Muscle of leg (tissue), 11 donors: Measurements from ENCODE around the gene ASMTL. TPM values are rescaled to one million over a fixed set of nuclear protein-coding genes. Genes with fewer than 3 reads are reported as not detected.
A peak's percentile ranks its signal among the peaks of the same experiment; 100 is the strongest.

Experiments used
- DNase-seq: peaks from one replicate; pipeline ENCODE4 v3.0.0; 2013
- H3K27ac ChIP-seq: one replicate; pipeline ENCODE4 v1.5.1; 2013; ENCODE audit warnings: mild to moderate bottlenecking, low read length, control low read depth
- H3K27me3 ChIP-seq: one replicate; pipeline ENCODE4 v1.6.1; 2013; ENCODE audit warnings: low read length; ENCODE audit not compliant: control insufficient read depth, insufficient read depth
- H3K36me3 ChIP-seq: one replicate; pipeline ENCODE4 v1.6.1; 2013; ENCODE audit warnings: low read length; ENCODE audit not compliant: control insufficient read depth, insufficient read depth
- H3K4me1 ChIP-seq: one replicate; pipeline ENCODE4 v1.6.1; 2013; ENCODE audit warnings: low read length; ENCODE audit not compliant: control insufficient read depth, insufficient read depth
- H3K4me3 ChIP-seq: one replicate; pipeline ENCODE4 v1.5.1; 2013; ENCODE audit warnings: low read length, control low read depth
- H3K9me3 ChIP-seq: replicated peaks from 2 replicates; pipeline ENCODE4 v1.6.1; 2013; ENCODE audit warnings: low read depth, low read length; ENCODE audit not compliant: control insufficient read depth
- WGBS: methylation state at CpG from one replicate; pipeline ENCODE4 v1.1.5; 2013; ENCODE audit warnings: missing lambda C conversion rate; ENCODE audit not compliant: insufficient coverage; 5-methylcytosine and 5-hydroxymethylcytosine counted together
- polyA plus RNA-seq, 8 donors: library from polyadenylated mRNA; unstranded; fragments of 120-200 nt; gene quantifications; one replicate each; pipeline versions ENCODE4 v1.2.1 to v1.2.3, GENCODE V29; 2013; ENCODE audit warnings: inconsistent platforms in 1 of 8, low replicate concordance in 1 of 8; ENCODE audit not compliant: insufficient read length in 8 of 8, insufficient read depth in 1 of 8
- total RNA-seq: library from RNA; stranded (reverse); fragments of 120-200 nt; gene quantifications from one replicate; pipeline ENCODE4 v1.2.4, GENCODE V29; 2013

Gene ASMTL
- total and polyA plus RNA-seq, 9 donors, result 9.4 to 32.5 (median 26.7) TPM

GRCh38 chrX:1390621-1391369 is 61.9 kb downstream of the ASMTL start:
- DNase-seq, result no peak
- H3K9me3 ChIP-seq, result peaks cover 4% of the 10 kb centered on the region
- 52% methylated on average over 21 of the region's 30 CpGs for WGBS
- no peaks in the 10 kb centered on the region for H3K27me3 ChIP-seq
- peaks cover 56% of the 10 kb centered on the region for H3K36me3 ChIP-seq
- H3K27ac ChIP-seq, result peak overlapping the region; percentile 51
- H3K4me3 ChIP-seq, result peak overlapping the region; percentile 100
- H3K4me1 ChIP-seq, result peaks cover 29% of the 10 kb centered on the region

DNA sequence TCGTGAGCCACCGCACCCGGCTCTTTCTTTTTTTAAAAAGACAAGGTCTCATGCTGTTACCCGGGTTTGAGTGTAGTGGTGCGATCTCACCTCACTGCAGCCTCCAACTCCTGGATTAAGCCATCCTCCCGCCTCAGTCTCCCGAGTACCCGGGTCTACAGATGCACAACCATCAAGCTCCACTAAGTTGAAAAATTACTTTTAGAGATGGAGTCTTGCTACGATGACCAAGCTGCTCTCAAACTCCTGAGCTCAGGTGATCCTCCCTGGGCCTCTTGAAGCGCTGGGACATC is 62.8 kb downstream of the ASMTL start:
- Histone ChIP-seq H3K27me3 (no peaks in the 10 kb centered on the region), H3K4me1 (peaks cover 26% of the 10 kb centered on the region), H3K9me3 (peaks cover 8% of the 10 kb centered on the region), H3K36me3 (peaks cover 61% of the 10 kb centered on the region), H3K27ac (no peak overlapping the region), H3K4me3 (no peak overlapping the region)
- WGBS, result 88% methylated on average over 4 of the region's 10 CpGs
- DNase-seq, result peak; percentile 4

DNA sequence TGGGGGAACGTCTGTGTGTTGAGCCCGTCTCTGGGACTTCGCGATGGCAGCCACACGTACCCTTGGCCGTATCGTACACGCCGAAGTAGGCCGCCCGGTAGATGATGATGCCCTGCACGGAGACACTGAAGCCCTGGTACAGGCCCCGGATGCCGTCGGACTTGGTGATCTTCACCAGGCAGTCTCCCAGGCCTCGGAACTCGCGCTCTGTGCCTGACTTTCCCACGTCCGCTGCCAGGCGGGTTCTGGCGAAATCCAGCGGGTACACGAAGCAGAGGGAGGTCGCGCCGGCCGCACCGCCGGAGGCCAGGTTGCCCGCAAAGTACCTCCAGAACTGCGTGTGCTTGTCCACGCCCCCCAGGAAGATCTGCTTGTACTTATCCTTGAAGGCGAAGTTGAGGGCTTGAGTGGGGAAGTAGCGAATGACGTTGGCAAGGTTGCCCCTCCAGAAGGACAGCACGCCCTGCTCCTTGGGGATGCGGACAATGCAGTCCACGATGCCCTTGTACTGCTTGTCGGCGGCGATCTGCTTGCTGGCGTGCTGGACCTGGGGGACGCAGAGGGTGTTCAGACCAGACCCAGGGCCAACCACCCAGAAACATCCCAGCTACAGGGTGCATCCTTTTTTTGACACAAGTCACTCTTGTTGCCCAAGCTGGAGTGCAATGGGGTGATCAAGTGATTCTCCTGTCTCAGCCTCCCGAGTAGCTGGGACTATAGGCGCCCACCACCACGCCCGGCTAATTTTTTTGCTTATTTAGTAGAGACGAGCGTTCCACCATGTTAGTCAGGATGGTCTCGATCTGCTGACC is 63.3 kb downstream of the ASMTL start:
- H3K4me1 ChIP-seq, result peaks cover 20% of the 10 kb centered on the region
- no peak overlapping the region for H3K27ac ChIP-seq
- WGBS, result 92% methylated on average over 41 of the region's 51 CpGs
- H3K4me3 ChIP-seq, result no peak overlapping the region
- H3K9me3 ChIP-seq, result peaks cover 8% of the 10 kb centered on the region
- no peaks in the 10 kb centered on the region for H3K27me3 ChIP-seq
- peaks cover 67% of the 10 kb centered on the region for H3K36me3 ChIP-seq
- DNase-seq, result peak; percentile 3

- Histone ChIP-seq H3K27ac (no peak overlapping the region), H3K4me3 (no peak overlapping the region), H3K27me3 (no peaks in the 10 kb centered on the region), H3K9me3 (peaks cover 8% of the 10 kb centered on the region), H3K4me1 (peaks cover 14% of the 10 kb centered on the region), H3K36me3 (peaks cover 68% of the 10 kb centered on the region)
- WGBS, result 100% methylated on average over 1 of the region's 4 CpGs
- no peak for DNase-seq
Observed at GRCh38 chrX:1388651-1389050, 64.1 kb downstream of the ASMTL start.

GRCh38 chrX:1387141-1387776 is 65.5 kb downstream of the ASMTL start:
- H3K27ac ChIP-seq, result no peak overlapping the region

GRCh38 chrX:1386338-1387127 is 66.2 kb downstream of the ASMTL start:
- DNase-seq, result no peak
- 94% methylated on average over 30 of the region's 41 CpGs for WGBS
- peaks cover 8% of the 10 kb centered on the region for H3K9me3 ChIP-seq
- no peak overlapping the region for H3K27ac ChIP-seq
- no peak overlapping the region for H3K4me3 ChIP-seq
- peaks cover 8% of the 10 kb centered on the region for H3K4me1 ChIP-seq
- no peaks in the 10 kb centered on the region for H3K27me3 ChIP-seq
- H3K36me3 ChIP-seq, result peaks cover 72% of the 10 kb centered on the region

More at GRCh38 chrX:1387141-1387776, 65.5 kb downstream of the ASMTL start:
- no peak overlapping the region for H3K4me3 ChIP-seq
- DNase-seq, result peak; percentile 5
- peaks cover 8% of the 10 kb centered on the region for H3K4me1 ChIP-seq
- peaks cover 8% of the 10 kb centered on the region for H3K9me3 ChIP-seq
- H3K27me3 ChIP-seq, result no peaks in the 10 kb centered on the region
- WGBS, result 91% methylated on average over 40 of the region's 43 CpGs
- H3K36me3 ChIP-seq, result peaks cover 72% of the 10 kb centered on the region

- Histone ChIP-seq H3K27me3 (no peaks in the 10 kb centered on the region), H3K27ac (no peak overlapping the region), H3K4me3 (no peak overlapping the region), H3K4me1 (peaks cover 2% of the 10 kb centered on the region), H3K9me3 (peaks cover 8% of the 10 kb centered on the region), H3K36me3 (peaks cover 66% of the 10 kb centered on the region)
- 92% methylated on average over 28 of the region's 36 CpGs for WGBS
- DNase-seq, result peak; percentile 13
Observed at GRCh38 chrX:1385253-1386223, 67.2 kb downstream of the ASMTL start.

GRCh38 chrX:1384658-1385252 is 68.0 kb downstream of the ASMTL start:
- no peak overlapping the region for H3K4me3 ChIP-seq
- DNase-seq, result peak; percentile 14
- H3K36me3 ChIP-seq, result peaks cover 58% of the 10 kb centered on the region
- peaks cover 8% of the 10 kb centered on the region for H3K9me3 ChIP-seq
- H3K27ac ChIP-seq, result no peak overlapping the region
- WGBS, result 95% methylated on average over 10 of the region's 18 CpGs
- H3K27me3 ChIP-seq, result no peaks in the 10 kb centered on the region
- no peaks in the 10 kb centered on the region for H3K4me1 ChIP-seq
